Activated T-cell treated with anti-CD3 and anti-CD28 coated beads for 4 hours (primary cell): ENCODE data around the gene KIAA1614.
"Not testable (repeated sequence)": the region's sequence is repeated elsewhere in the genome, so short reads cannot be mapped to it uniquely, and the experiment has no call there.

Experiments
- DNase-seq: peaks from one replicate; pipeline ENCODE4 v3.0.0-alpha.2; 2020

The KIAA1614 gene

DNA sequence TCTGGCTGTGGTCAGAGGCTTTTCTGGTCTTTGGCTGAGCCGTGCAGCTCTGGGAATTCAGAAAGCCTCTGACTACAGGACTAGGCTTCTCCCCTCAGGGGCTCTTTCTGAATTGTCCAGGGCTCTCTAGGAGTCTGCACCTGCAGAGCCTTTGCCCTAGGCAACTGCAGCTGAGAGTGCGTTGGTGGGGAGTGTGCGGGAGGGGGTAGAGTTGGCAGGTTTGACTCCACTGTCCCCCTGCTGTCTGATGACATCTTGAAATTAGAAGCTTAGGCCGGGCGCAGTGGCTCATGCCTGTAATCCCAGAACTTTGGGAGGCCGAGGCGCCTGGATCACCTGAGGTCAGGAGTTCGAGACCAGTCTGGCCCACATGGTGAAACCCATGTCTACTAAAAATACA is 32.9 kb downstream of the KIAA1614 start:
- DNase-seq: no peak

- no peak for DNase-seq
These were observed 33.4 kb downstream of the KIAA1614 start for GRCh38 chr1:180946056-180946455.

DNA sequence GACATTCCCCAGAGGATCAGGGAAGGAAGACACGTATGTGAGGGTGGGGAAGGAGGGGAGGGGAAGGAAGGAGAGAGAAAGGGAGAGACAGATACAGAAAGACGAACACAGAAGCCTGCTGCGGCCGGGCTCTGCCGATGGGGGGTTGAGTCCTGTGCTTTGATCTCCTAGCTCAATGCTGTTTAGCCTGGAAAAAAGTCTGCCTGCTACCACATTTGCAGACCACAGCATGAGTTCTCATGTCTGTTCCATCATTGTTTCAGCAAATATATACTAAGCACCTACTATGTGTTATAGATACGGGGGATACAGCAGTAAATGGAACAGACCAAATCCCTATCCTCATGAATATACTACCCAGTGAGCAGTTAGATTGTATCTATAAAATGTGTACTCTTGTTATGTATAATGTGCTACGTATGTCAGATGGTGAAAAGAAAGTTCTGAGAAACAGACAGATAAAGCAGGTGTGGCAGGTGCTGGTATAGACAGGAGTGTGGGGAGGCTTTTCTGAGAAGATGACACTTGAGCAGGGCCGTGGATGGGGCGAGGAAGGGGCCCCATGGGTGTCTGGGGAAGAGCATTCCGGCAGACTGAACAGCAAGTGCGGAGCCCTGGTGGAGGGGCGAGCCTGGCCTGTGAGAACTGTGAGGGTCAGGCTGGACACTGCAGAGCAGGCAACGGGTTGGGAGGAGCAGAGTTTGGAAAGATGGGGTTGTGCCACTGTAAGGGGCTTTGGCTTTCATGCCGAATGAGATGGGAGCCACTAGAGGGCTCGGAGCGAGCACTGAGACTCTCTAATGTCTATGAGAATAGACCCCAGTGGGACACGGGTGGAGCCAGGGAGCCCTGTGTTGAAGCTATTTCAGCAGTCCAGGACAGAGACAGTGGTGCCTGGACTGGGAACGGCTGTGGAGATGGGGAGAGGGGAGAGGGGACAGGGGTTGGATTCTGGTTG is 34.1 kb downstream of the KIAA1614 start:
- DNase-seq: no peak

DNA sequence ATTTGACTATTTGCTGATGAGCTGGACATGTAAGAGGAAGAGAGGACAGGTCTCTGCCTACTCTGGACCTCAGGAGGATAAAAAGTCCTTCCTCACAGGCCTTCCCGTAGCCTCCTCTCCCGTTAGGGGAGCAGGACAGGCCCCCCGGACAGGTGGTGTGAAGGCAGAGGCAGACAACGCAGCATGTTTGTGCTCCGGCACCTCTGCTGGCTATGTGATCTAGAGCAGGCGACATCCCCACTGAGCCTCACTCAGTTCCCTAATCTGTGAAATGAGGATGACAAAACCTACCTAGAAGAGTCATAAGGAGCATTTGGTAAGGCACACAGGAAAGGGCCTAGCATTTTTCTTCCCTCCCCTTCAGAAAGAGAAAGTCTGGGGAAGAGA is 34.8 kb downstream of the KIAA1614 start:
- no peak for DNase-seq

GRCh38 chr1:180947901-180948640 is 35.4 kb downstream of the KIAA1614 start:
- no peak for DNase-seq

DNA sequence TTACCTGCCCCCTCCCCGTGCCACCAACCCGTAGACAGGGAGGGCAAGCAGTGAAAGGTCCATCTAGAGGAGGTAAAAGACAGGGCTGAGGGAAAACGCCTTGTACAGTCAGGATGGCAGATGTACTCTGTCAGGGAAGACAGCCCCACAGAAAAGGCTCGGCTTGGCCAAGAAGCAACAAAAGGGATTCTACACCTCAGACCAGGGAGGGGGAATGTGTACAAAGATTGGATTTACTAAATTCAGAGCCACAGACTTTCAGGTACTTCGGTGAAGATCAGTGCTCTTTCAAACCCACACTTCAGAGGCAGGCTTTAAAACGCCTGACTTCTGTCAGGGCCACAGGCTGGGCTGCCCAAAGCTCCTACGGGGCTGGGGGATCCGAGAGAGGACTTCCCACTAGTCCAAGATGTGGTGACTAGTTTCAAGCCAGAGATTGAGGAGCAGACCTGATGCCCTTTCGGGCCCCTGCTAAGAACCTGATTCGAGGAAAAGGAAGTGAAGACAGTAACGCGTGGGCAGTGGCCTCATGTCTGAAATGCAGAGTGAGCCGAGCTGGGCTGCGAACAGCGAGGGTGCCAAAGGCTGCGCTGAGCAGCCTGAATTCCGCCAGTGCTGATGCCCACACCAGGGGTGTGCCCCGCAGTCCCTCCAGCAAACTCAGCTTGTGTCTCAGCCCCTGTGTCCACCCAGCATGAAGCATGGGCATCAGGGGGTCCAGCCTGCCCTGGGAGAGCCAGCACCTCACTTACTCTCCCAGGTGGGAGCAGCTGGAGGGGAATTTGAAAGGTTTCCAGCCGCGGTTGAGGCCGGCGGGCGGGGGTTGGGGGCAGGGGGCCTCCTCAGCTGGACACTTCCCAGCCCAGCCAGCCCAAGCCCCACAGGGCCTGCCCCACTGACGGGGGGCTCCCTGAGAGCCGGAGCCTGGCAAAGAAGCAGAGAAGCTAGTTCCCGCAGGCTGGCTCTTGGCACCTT is 36.2 kb downstream of the KIAA1614 start:
- no peak for DNase-seq

DNA sequence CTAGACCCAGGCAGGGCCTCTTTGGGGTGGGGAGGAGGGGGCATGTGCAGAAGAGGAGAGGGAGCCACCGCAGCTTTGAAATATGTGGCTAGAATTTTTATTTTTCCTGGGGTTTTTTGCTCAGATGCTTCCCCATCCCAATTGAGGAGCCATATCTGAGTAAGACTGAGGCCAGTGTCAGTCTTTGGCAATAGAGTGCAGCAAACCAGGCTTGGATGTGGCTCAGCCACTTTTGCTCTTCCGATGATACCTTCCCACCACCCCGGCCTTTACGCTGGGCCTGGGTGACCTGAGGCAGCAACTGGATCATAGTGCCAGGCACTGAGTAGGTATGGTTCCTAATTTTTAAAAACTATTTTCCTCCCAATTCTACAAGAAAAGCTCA is 36.9 kb downstream of the KIAA1614 start:
- DNase-seq: no peak

DNA sequence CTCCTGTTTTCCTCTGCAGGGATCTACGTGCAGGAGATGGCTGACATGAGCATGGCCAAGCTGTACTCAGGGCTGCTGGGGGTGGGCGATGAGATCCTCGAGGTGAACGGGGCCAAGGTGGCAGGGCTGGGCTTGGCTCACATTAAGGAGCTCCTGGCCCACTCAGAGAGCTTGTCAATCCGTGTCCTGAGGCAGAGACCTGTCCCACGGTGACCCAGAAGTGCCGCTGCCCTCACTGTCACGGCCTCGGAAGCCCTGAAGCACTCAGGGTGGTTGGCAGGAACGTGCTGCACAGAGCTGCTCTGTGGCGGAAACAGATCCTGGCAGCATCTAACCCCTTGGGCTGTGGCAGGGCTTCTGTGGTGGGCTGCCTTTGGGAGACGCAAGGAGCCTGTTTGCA is 37.6 kb downstream of the KIAA1614 start:
- DNase-seq: no peak

DNA sequence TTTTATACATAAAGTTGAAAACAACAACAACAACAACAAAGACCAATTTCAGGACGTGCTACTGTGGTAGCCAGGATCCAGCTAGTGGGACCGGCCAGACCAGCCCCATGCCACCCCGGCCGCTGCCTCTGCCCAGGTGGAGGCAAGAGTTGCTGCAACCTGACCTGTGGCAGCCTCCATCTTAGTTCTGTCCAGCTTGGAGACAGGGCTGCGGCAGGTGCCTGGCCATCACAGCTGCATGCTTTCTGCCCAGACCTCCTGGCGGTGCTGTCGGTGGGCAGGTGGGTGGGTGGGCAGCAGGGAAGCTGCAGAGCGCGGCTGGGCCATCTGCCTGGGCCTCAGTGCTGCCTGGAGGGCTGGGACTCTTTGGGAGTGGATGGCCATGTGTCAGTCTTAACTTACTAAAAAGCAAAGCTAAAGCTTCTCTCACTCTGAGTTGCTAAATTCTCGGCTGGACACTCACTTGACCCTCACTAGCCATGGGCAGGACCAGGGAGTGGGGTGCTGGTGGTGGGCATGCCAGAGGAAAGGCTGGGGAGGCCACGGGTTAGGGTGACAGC is 38.6 kb downstream of the KIAA1614 start:
- no peak for DNase-seq

GRCh38 chr1:180951836-180952656 is 39.3 kb downstream of the KIAA1614 start:
- DNase-seq: no peak

- DNase-seq: no peak
These were observed 39.9 kb downstream of the KIAA1614 start for GRCh38 chr1:180952657-180953013.

DNA sequence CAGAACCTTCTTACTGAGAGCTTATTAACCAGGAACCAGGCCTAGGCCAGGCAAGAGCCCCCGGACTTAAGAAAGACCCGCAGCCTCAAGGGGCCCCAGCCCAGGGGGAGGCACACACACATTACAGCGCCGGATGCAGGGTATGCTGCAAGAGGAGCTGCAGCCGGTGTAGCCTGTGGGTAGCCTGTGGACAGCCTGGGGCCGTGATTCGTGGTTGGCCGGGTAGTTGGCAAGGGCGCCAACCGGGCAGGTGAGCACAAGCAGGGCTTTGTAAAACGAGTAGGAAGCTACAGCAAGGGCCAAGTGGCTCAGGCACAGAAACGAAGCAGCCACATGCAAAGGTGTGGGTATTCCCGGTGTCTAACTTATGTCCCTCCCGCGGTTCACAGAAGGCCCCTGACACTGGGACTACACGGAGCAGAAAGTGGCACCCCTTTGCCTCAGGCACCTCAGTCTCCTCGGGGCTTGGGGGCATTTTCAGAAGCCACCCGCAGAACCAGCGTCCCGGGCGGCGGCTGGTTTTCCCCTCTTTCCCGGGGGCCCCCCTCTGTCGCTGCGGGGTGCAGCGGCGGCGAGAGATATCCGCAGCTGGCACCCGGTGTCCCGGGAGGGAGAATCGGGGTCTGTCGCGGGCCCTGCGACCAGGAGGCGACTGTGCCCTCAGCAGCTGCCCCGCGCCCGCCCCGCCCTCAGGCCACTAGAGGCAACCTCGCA is 40.8 kb downstream of the KIAA1614 start:
- DNase-seq: no peak

DNA sequence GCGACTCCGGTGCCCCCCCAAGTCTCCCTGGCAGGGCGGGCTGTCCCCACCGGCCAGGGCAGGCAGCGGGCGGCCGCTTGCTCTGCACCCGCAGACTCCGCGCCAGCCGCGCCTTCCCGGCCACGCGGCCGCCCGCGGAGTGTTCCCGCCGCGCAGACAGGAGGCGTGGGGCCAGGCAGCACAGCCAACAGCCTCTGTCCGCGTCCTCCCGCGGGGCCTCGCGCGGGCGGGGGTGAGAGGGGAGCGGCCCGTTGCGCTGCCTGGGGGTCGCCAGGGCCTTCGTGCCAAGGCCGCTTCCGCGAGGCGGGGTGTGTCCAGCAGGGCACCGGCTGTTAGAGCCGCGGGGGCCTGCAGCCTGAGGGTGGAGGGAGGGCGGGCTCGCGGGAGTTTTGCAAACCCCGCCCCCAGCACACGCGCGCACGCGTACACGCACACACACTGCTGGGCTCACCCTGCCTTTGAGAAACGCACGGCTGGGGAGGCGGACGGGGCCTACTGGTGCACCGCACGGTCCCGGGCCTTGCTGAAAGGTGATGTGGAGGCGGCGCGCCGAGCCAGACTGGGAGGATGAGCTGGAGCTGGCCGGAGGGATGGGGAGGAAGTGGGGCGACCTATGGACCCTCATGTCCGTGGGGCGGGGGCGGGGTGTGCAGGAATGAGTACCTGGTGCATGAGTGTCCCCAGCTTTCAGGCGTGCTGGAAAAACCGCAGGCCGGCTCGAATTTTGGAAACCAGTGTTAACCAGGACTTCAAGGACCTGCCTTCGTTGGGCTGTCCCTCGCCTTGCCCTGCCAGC is 41.5 kb downstream of the KIAA1614 start:
- DNase-seq: peak; percentile 57

- no peak for DNase-seq
These were observed 42.1 kb downstream of the KIAA1614 start for GRCh38 chr1:180954801-180955165.

DNA sequence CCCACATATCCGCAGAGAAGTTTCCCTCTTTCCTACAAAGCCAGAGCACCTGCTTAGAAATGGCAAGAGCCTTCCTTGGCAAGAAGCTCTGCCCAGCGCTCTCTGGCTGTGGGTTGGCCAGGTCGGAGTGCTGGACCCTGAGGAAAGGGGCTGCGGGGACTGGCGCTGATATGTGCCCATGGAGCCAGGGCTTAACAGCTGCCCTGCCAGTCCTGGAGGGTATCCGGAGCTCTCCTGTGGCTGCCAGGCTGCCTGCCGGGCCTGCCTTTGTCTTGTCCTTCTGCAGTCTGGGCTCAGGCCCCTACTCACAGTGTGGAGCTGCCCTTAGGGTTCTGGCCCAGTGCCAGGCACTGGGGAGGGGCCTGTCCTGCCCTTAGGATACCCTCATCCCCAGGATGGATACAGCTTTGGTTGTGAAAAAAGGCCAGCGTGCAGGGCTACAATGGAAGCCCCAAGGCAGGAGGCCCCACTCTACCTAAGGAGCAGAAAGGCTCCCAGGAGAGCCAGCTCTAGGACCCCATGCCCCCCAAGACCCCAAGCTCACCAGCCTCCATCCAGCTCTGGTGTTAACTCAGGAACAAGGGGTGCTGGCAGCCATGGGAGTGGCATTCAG is 43.4 kb downstream of the KIAA1614 start:
- DNase-seq: no peak

GRCh38 chr1:180959620-180960019 is 46.9 kb downstream of the KIAA1614 start:
- not testable (repeated sequence) for DNase-seq

GRCh38 chr1:180961622-180962021 is 48.9 kb downstream of the KIAA1614 start:
- DNase-seq: no peak

DNA sequence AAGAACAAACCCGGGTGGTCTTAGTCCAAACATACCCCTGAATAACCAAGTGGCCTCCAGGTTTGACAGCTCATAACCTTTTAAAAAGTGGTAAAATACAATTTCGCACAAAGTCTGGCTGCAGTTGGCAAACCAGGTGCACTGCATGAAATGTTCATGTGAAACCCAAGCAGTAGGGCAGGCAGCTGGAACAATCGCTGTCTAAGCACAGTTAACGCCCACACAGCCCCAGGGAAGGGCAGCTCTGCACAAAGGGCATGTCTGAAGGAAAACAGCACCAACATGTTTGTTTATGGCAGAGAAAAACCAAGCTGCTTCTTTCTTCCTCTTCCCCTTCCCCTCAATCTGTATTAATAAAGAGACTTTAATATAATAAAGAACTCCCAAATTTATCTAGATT is 49.5 kb downstream of the KIAA1614 start:
- no peak for DNase-seq

- DNase-seq: no peak
These were observed 51.4 kb downstream of the KIAA1614 start for GRCh38 chr1:180964056-180964455.

- DNase-seq: no peak
These were observed 51.9 kb downstream of the KIAA1614 start for GRCh38 chr1:180964595-180964994.
